H9 (cell line): ENCODE results near the gene C3orf20. TPM values are rescaled to one million over a fixed set of nuclear protein-coding genes. Genes with fewer than 3 reads are reported as not detected.

Source experiments
- DNase-seq: peaks from one replicate; pipeline ENCODE4 v3.0.0-alpha.2; 2017
- H2AFZ ChIP-seq: one replicate; pipeline ENCODE4 v1.6.1; 2013; ENCODE audit warnings: mild to moderate bottlenecking, low read length, control low read depth, moderate library complexity
- H2AK5ac ChIP-seq: 2 replicates; pipeline ENCODE4 v1.6.1; 2013; ENCODE audit warnings: low read length, control low read depth, mixed read lengths; ENCODE audit not compliant: insufficient read length
- H2BK120ac ChIP-seq: one replicate; pipeline ENCODE4 v1.6.1; 2013; ENCODE audit warnings: low read depth, mild to moderate bottlenecking, low read length, control low read depth, inconsistent platforms; ENCODE audit not compliant: poor library complexity, severe bottlenecking
- H2BK12ac ChIP-seq: 2 replicates; pipeline ENCODE4 v1.6.1; 2013; ENCODE audit warnings: low read length, control low read depth, mixed read lengths, low read depth; ENCODE audit not compliant: insufficient read length
- H2BK15ac ChIP-seq: 2 replicates; pipeline ENCODE4 v1.6.1; 2013; ENCODE audit warnings: low read depth, low read length, control low read depth
- H2BK20ac ChIP-seq: one replicate; pipeline ENCODE4 v1.6.1; 2013; ENCODE audit warnings: low read depth, mild to moderate bottlenecking, low read length, control low read depth, inconsistent platforms; ENCODE audit not compliant: poor library complexity, severe bottlenecking
- H2BK5ac ChIP-seq: 2 replicates; pipeline ENCODE4 v1.6.1; 2013; ENCODE audit warnings: low read length, control low read depth, mixed read lengths; ENCODE audit not compliant: insufficient read length
- H3K14ac ChIP-seq: 2 replicates; pipeline ENCODE4 v1.6.1; 2013; ENCODE audit warnings: low read length, control low read depth; ENCODE audit not compliant: insufficient read depth
- H3K18ac ChIP-seq: 2 replicates; pipeline ENCODE4 v1.6.1; 2013; ENCODE audit warnings: low read depth, mild to moderate bottlenecking, mixed read lengths, low read length, control low read depth; ENCODE audit not compliant: insufficient read length
- H3K23ac ChIP-seq: 2 replicates; pipeline ENCODE4 v1.6.1; 2013; ENCODE audit warnings: low read length, control low read depth, mixed read lengths, low read depth; ENCODE audit not compliant: insufficient read length
- H3K23me2 ChIP-seq: 2 replicates; pipeline ENCODE4 v1.6.1; 2013; ENCODE audit warnings: low read depth, mild to moderate bottlenecking, mixed read lengths, low read length, control low read depth; ENCODE audit not compliant: insufficient read length, poor library complexity, severe bottlenecking
- H3K27ac ChIP-seq: 2 replicates; pipeline ENCODE4 v1.5.1; 2013; ENCODE audit warnings: low read length, control low read depth, mixed read lengths, low read depth; ENCODE audit not compliant: insufficient read length
- H3K27me3 ChIP-seq: 2 replicates; pipeline ENCODE4 v1.6.1; 2013; ENCODE audit warnings: low read length, control low read depth, inconsistent platforms; ENCODE audit not compliant: insufficient read depth
- H3K4ac ChIP-seq: 2 replicates; pipeline ENCODE4 v1.6.1; 2013; ENCODE audit warnings: low read depth, mild to moderate bottlenecking, control low read depth, inconsistent platforms, low read length, moderate library complexity
- H3K4me1 ChIP-seq: 2 replicates; pipeline ENCODE4 v1.6.1; 2013; ENCODE audit warnings: low read length, control low read depth, inconsistent platforms; ENCODE audit not compliant: insufficient read depth
- H3K4me2 ChIP-seq: 2 replicates; pipeline ENCODE4 v1.6.1; 2013; ENCODE audit warnings: low read length, control low read depth, mixed read lengths; ENCODE audit not compliant: insufficient read length, insufficient read depth
- H3K56ac ChIP-seq: 2 replicates; pipeline ENCODE4 v1.6.1; 2013; ENCODE audit warnings: low read depth, mild to moderate bottlenecking, mixed read lengths, low read length, control low read depth; ENCODE audit not compliant: insufficient read length
- H3K79me1 ChIP-seq: 2 replicates; pipeline ENCODE4 v1.6.1; 2013; ENCODE audit warnings: low read depth, mild to moderate bottlenecking, moderate library complexity, low read length, control low read depth, inconsistent platforms; ENCODE audit not compliant: insufficient read depth, poor library complexity, severe bottlenecking
- H3K79me2 ChIP-seq: 2 replicates; pipeline ENCODE4 v1.6.1; 2013; ENCODE audit warnings: low read length, control low read depth, inconsistent platforms; ENCODE audit not compliant: insufficient read depth
- H3K9ac ChIP-seq: 2 replicates; pipeline ENCODE4 v1.6.1; 2013; ENCODE audit warnings: low read length, control low read depth, mixed read lengths; ENCODE audit not compliant: insufficient read length; ENCODE audit errors: extremely low read depth
- H3K9me3 ChIP-seq: one replicate; pipeline ENCODE4 v1.6.1; 2013; ENCODE audit warnings: low read depth, low read length, inconsistent platforms; ENCODE audit not compliant: control insufficient read depth
- H3T11ph ChIP-seq: one replicate; pipeline ENCODE4 v1.6.1; 2013; ENCODE audit warnings: mild to moderate bottlenecking, low read length, control low read depth, inconsistent platforms
- H4K20me1 ChIP-seq: one replicate; pipeline ENCODE4 v1.6.1; 2013; ENCODE audit not compliant: control insufficient read depth, insufficient read length, insufficient read depth
- H4K5ac ChIP-seq: 2 replicates; pipeline ENCODE4 v1.6.1; 2013; ENCODE audit warnings: low read depth, mild to moderate bottlenecking, mixed read lengths, low read length, control low read depth; ENCODE audit not compliant: insufficient read length
- H4K8ac ChIP-seq: replicated peaks from 2 replicates; pipeline ENCODE4 v1.6.1; 2013; ENCODE audit warnings: low read length, control low read depth, mixed read lengths, low read depth; ENCODE audit not compliant: insufficient read length
- H4K91ac ChIP-seq: 2 replicates; pipeline ENCODE4 v1.6.1; 2013; ENCODE audit warnings: low read depth, mild to moderate bottlenecking, moderate library complexity, mixed read lengths, low read length, control low read depth; ENCODE audit not compliant: insufficient read length
- H3K27ac Mint-ChIP-seq, 3 experiments: 2 replicates in 2 of 3; 3 replicates in 1 of 3; pipeline ENCODE4 v1.8.0; 2020 to 2021; ENCODE audit warnings: mixed read lengths in 3 of 3, mild to moderate bottlenecking in 1 of 3, moderate library complexity in 1 of 3
- H3K27me3 Mint-ChIP-seq: 2 replicates; pipeline ENCODE4 v1.8.0; 2021; ENCODE audit warnings: low read depth, mild to moderate bottlenecking, moderate library complexity, mixed read lengths
- H3K36me3 Mint-ChIP-seq, 3 experiments: 2 replicates in 2 of 3; 3 replicates in 1 of 3; pipeline ENCODE4 v1.8.0; 2020 to 2021; ENCODE audit warnings: low read depth in 3 of 3, mixed read lengths in 3 of 3; ENCODE audit not compliant: insufficient read depth in 1 of 3
- H3K4me1 Mint-ChIP-seq, 2 experiments: 2 replicates each; pipeline ENCODE4 v1.8.0; 2020; ENCODE audit warnings: mixed read lengths in 2 of 2
- H3K4me3 Mint-ChIP-seq, 2 experiments: 2 replicates in 1 of 2; 3 replicates in 1 of 2; pipeline ENCODE4 v1.8.0; 2020 to 2021; ENCODE audit warnings: mild to moderate bottlenecking in 2 of 2, mixed read lengths in 2 of 2, moderate library complexity in 1 of 2
- H3K9me3 Mint-ChIP-seq, 2 experiments: 2 replicates in 1 of 2; 3 replicates in 1 of 2; pipeline ENCODE4 v1.8.0; 2020; ENCODE audit warnings: mild to moderate bottlenecking in 2 of 2, mixed read lengths in 2 of 2, moderate library complexity in 1 of 2
- WGBS: extraction: QIAGEN DNeasy Blood & Tissue Kit; methylation state at CpG from one replicate; pipeline ENCODE4 v1.1.7; 2013; ENCODE audit warnings: missing lambda C conversion rate, low lambda C conversion rate, mixed read lengths; ENCODE audit not compliant: insufficient read length; ENCODE audit errors: extremely low coverage; 5-methylcytosine and 5-hydroxymethylcytosine counted together
- total RNA-seq: library from RNA; stranded (reverse); gene quantifications from 2 replicates; pipeline ENCODE4 v1.2.1, GENCODE V29; 2021
- TF ChIP-seq, protein P1 (sequence below): fragments of 200-600 bp; sonication (generic); conservative IDR thresholded peaks from 3 replicates; pipeline ENCODE4 v1.8.0; 2021; ENCODE audit warnings: antibody characterized with exemption, mild to moderate bottlenecking

C3orf20 gene
- total RNA-seq, 1 experiment from 2014 or later = not detected

DNA sequence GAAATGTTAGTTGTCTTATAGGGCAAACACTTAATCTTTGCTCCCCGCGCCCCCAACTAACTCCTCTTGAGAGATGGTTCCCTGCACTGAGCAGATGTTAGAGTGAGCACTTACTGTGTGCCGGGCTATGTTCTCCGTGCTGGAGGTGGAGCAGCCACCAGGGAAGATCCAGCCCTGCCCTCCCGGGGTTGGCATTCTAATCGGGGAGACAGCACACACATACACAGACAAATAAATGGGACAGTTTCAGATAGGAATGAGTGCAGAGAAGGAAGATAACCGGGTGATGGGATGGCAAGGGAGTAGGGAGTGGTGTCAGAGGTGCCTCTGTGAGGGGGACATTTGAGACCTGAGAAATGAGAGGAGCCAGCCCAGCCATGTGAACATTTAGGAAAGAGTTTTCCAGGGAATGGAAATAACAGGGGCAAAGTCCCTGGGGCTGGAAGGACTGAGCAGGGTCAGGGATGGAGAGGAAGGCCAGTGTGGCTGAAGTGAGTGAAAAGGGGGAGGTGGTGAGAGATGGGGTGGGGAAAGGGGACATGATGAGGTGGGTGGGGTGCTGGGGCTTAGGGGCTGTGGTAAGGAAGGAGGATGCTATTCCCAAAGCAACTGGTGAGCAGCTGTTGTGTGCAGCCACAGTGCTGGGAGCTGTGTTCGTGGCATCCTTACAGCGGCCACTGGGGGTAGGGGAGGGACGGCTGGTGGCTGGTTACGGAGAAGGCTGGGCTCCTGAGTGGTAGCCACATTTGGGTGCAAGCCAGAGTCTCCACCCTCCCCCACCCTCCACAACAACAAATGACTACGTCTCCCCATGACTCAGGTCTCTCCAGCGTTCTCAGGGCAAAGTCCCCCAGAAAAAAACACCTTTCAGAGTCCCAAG, 128.4 kb downstream of the C3orf20 start:
- H4K5ac ChIP-seq = no peak overlapping the region
- peaks cover 38% of the 10 kb centered on the region for H3K27me3 Mint-ChIP-seq
- H2BK15ac ChIP-seq = no peak overlapping the region
- no peaks in the 10 kb centered on the region for H3K4me1 ChIP-seq
- H2BK12ac ChIP-seq = no peak overlapping the region
- H4K20me1 ChIP-seq = no peaks in the 10 kb centered on the region
- H3K14ac ChIP-seq = no peak overlapping the region
- no peak overlapping the region for H2AK5ac ChIP-seq
- no peak overlapping the region for H3K18ac ChIP-seq
- H3K23me2 ChIP-seq = no peaks in the 10 kb centered on the region
- no peak overlapping the region for H2BK5ac ChIP-seq
- no peak for DNase-seq
- H3K4me1 Mint-ChIP-seq = peaks cover 2 to 20% of the 10 kb centered on the region in 2 experiments
- no peaks in the 10 kb centered on the region for H3K36me3 Mint-ChIP-seq
- no peak overlapping the region for H3K27ac ChIP-seq
- H2BK120ac ChIP-seq = no peak overlapping the region
- no peak overlapping the region for H3T11ph ChIP-seq
- H3K27ac Mint-ChIP-seq = no peak overlapping the region; a peak in 1 of 7 replicates
- H2BK20ac ChIP-seq = no peak overlapping the region
- no peak overlapping the region for H3K4me2 ChIP-seq
- H3K23ac ChIP-seq = no peak overlapping the region
- TF ChIP-seq, protein P1, sequence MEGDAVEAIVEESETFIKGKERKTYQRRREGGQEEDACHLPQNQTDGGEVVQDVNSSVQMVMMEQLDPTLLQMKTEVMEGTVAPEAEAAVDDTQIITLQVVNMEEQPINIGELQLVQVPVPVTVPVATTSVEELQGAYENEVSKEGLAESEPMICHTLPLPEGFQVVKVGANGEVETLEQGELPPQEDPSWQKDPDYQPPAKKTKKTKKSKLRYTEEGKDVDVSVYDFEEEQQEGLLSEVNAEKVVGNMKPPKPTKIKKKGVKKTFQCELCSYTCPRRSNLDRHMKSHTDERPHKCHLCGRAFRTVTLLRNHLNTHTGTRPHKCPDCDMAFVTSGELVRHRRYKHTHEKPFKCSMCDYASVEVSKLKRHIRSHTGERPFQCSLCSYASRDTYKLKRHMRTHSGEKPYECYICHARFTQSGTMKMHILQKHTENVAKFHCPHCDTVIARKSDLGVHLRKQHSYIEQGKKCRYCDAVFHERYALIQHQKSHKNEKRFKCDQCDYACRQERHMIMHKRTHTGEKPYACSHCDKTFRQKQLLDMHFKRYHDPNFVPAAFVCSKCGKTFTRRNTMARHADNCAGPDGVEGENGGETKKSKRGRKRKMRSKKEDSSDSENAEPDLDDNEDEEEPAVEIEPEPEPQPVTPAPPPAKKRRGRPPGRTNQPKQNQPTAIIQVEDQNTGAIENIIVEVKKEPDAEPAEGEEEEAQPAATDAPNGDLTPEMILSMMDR = no peak
- H2AFZ ChIP-seq = no peak overlapping the region
- H3K4me3 Mint-ChIP-seq = peak overlapping the region in 1 of 2 experiments; percentile 12; a peak in 1 of 5 replicates
- H4K91ac ChIP-seq = no peak overlapping the region
- H3K79me2 ChIP-seq = no peaks in the 10 kb centered on the region
- no peaks in the 10 kb centered on the region for H3K79me1 ChIP-seq
- peaks cover 1% of the 10 kb centered on the region; the same call in 1 of the 2 replicates for H3K27me3 ChIP-seq
- WGBS = no CpG with 5 or more reads among the region's 13 CpGs
- H3K9ac ChIP-seq = no peak overlapping the region
- H3K9me3 ChIP-seq = no peaks in the 10 kb centered on the region
- no peak overlapping the region for H3K4ac ChIP-seq
- no peak overlapping the region for H3K56ac ChIP-seq
- H4K8ac ChIP-seq = no peak overlapping the region
- H3K9me3 Mint-ChIP-seq = no peaks in the 10 kb centered on the region
